ENCODE results near the gene RSPO1. TPM values are rescaled to one million over a fixed set of nuclear protein-coding genes. Genes with fewer than 3 reads are reported as not detected.

The RSPO1 gene
- total and polyA plus RNA-seq, 4 donors: 0.06 to 0.14 (median 0.08) TPM; not detected in 1

DNA sequence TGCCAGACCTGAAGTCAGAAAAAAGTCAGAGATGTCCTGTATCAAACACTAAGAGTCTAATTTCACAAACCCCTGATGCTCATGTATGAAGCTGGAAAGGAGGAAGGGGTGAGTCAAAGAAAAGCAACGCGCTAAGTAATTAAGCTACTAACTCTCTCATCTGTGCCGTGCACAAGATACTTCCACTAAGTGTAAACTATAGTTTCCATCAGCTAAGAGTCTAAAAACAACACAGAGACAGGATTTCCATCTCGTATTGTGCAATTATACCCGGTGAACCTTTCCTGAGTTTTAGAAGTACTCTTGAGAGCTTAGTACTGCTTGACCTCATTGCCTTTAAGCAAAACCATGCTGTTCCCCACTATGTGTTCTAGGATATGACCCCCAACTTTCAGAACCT is 59.0 kb downstream of the RSPO1 start:
- no peak overlapping the region for H3K27ac ChIP-seq (ENCODE audit: low read depth in 1 of 2, low read length in 2 of 2)
- H3K4me1 ChIP-seq (ENCODE audit: control insufficient read depth in 4 of 4, insufficient read depth in 4 of 4, low read length in 3 of 4): no peaks in the 10 kb centered on the region
- no peak overlapping the region for H3K4me3 ChIP-seq (ENCODE audit: low read depth in 1 of 3, low read length in 3 of 3)
- peaks cover 20 to 89% (median 62%) of the 10 kb centered on the region in 4 donors for H3K36me3 ChIP-seq (ENCODE audit: control insufficient read depth in 4 of 4, insufficient read depth in 3 of 4, low read depth in 1 of 4, low read length in 3 of 4)
- 92% methylated on average over 5 of the region's 5 CpGs for WGBS
- TF ChIP-seq HNF4A (conservative IDR thresholded peaks at IDR 0.05) (no peak), EGR1 (IDR thresholded peaks at IDR 0.05; ENCODE audit: low read depth in 2 of 2) (no peak), NR2F2 (IDR thresholded peaks at IDR 0.05) (no peak), RAD21 (IDR thresholded peaks at IDR 0.05) (no peak), FOXA2 (IDR thresholded peaks at IDR 0.05) (no peak), FOXA1 (IDR thresholded peaks at IDR 0.05) (no peak), HNF4G (IDR thresholded peaks at IDR 0.05) (no peak), MAX (IDR thresholded peaks at IDR 0.05) (no peak), JUND (IDR thresholded peaks at IDR 0.05) (no peak), SP1 (IDR thresholded peaks at IDR 0.05) (no peak), RXRA (IDR thresholded peaks at IDR 0.05) (no peak), GABPA (IDR thresholded peaks at IDR 0.05 in 1 of 2, conservative IDR thresholded peaks at IDR 0.05 in 1 of 2) (no peak), YY1 (IDR thresholded peaks at IDR 0.05) (no peak), REST (IDR thresholded peaks at IDR 0.05) (no peak)
- TF ChIP-seq, protein P1, sequence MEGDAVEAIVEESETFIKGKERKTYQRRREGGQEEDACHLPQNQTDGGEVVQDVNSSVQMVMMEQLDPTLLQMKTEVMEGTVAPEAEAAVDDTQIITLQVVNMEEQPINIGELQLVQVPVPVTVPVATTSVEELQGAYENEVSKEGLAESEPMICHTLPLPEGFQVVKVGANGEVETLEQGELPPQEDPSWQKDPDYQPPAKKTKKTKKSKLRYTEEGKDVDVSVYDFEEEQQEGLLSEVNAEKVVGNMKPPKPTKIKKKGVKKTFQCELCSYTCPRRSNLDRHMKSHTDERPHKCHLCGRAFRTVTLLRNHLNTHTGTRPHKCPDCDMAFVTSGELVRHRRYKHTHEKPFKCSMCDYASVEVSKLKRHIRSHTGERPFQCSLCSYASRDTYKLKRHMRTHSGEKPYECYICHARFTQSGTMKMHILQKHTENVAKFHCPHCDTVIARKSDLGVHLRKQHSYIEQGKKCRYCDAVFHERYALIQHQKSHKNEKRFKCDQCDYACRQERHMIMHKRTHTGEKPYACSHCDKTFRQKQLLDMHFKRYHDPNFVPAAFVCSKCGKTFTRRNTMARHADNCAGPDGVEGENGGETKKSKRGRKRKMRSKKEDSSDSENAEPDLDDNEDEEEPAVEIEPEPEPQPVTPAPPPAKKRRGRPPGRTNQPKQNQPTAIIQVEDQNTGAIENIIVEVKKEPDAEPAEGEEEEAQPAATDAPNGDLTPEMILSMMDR (IDR thresholded peaks at IDR 0.05; ENCODE audit: low read depth, low read length, missing input control): no peak
- TF ChIP-seq, protein P2, sequence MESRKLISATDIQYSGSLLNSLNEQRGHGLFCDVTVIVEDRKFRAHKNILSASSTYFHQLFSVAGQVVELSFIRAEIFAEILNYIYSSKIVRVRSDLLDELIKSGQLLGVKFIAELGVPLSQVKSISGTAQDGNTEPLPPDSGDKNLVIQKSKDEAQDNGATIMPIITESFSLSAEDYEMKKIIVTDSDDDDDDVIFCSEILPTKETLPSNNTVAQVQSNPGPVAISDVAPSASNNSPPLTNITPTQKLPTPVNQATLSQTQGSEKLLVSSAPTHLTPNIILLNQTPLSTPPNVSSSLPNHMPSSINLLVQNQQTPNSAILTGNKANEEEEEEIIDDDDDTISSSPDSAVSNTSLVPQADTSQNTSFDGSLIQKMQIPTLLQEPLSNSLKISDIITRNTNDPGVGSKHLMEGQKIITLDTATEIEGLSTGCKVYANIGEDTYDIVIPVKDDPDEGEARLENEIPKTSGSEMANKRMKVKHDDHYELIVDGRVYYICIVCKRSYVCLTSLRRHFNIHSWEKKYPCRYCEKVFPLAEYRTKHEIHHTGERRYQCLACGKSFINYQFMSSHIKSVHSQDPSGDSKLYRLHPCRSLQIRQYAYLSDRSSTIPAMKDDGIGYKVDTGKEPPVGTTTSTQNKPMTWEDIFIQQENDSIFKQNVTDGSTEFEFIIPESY (IDR thresholded peaks at IDR 0.05): no peak
- TF ChIP-seq, protein P3, sequence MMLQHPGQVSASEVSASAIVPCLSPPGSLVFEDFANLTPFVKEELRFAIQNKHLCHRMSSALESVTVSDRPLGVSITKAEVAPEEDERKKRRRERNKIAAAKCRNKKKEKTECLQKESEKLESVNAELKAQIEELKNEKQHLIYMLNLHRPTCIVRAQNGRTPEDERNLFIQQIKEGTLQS (IDR thresholded peaks at IDR 0.05): no peak
- no peaks in the 10 kb centered on the region for H3K9me3 ChIP-seq (ENCODE audit: control insufficient read depth in 4 of 4, low read length in 3 of 4)
- no peak for DNase-seq (ENCODE audit: low spot score)
- no peak overlapping the region for H3K9ac ChIP-seq (ENCODE audit: low read depth in 1 of 2, low read length in 2 of 2)
- H3K27me3 ChIP-seq (ENCODE audit: control insufficient read depth in 4 of 4, insufficient read depth in 4 of 4, low read length in 3 of 4): no peaks in the 10 kb centered on the region

Data from liver (tissue), 9 donors.